Neural progenitor cell (in vitro differentiated cells): ENCODE data around the gene RAPH1. TPM values are rescaled to one million over a fixed set of nuclear protein-coding genes. Genes with fewer than 3 reads are reported as not detected.

Experiments used
- DNase-seq: peaks from one replicate; pipeline ENCODE4 v3.0.0-alpha.2; 2016; ENCODE audit warnings: low spot score
- H2AFZ ChIP-seq: fragments of 200-600 bp; sonication (generic); replicated peaks from 2 replicates; pipeline ENCODE4 v1.6.1; 2016; ENCODE audit warnings: antibody characterized with exemption
- H3F3A ChIP-seq: fragments of 200-600 bp; sonication (generic); 2 replicates; pipeline ENCODE4 v1.6.1; 2016; ENCODE audit warnings: antibody characterized with exemption, low read depth
- H3K27ac ChIP-seq: fragments of 200-600 bp; sonication (generic); 2 replicates; pipeline ENCODE4 v1.5.1; 2016; ENCODE audit warnings: mild to moderate bottlenecking
- H3K27me3 ChIP-seq: fragments of 200-600 bp; sonication (generic); 2 replicates; pipeline ENCODE4 v1.6.1; 2016; ENCODE audit warnings: mild to moderate bottlenecking, moderate library complexity
- H3K36me3 ChIP-seq: fragments of 200-600 bp; sonication (generic); 2 replicates; pipeline ENCODE4 v1.5.1; 2016
- H3K4me1 ChIP-seq: fragments of 200-600 bp; sonication (generic); 2 replicates; pipeline ENCODE4 v1.6.1; 2016; ENCODE audit warnings: mixed run types
- H3K4me2 ChIP-seq: fragments of 200-600 bp; sonication (generic); 2 replicates; pipeline ENCODE4 v1.6.1; 2016
- H3K4me3 ChIP-seq: fragments of 200-600 bp; sonication (generic); 2 replicates; pipeline ENCODE4 v1.5.1; 2016
- H3K79me2 ChIP-seq: fragments of 200-600 bp; sonication (generic); 2 replicates; pipeline ENCODE4 v1.6.1; 2016; ENCODE audit warnings: low read depth
- H3K9ac ChIP-seq: fragments of 200-600 bp; sonication (generic); 2 replicates; pipeline ENCODE4 v1.6.1; 2016
- H3K9me3 ChIP-seq: fragments of 200-600 bp; sonication (generic); 2 replicates; pipeline ENCODE4 v1.5.1; 2016; ENCODE audit warnings: low read depth
- H4K20me1 ChIP-seq: fragments of 200-600 bp; sonication (generic); 2 replicates; pipeline ENCODE4 v1.6.1; 2016; ENCODE audit warnings: low read depth
- H3K27ac Mint-ChIP-seq: 3 replicates; pipeline ENCODE4 v1.8.0; 2021; ENCODE audit warnings: mixed read lengths
- H3K27me3 Mint-ChIP-seq: 2 replicates; pipeline ENCODE4 v1.8.0; 2022; ENCODE audit warnings: low read depth, mild to moderate bottlenecking, inconsistent platforms, moderate library complexity, mixed read lengths; ENCODE audit not compliant: insufficient read depth
- H3K36me3 Mint-ChIP-seq: 3 replicates; pipeline ENCODE4 v1.8.0; 2021; ENCODE audit warnings: mixed read lengths
- H3K4me1 Mint-ChIP-seq: 3 replicates; pipeline ENCODE4 v1.8.0; 2021; ENCODE audit warnings: mixed read lengths
- H3K4me3 Mint-ChIP-seq: 3 replicates; pipeline ENCODE4 v1.8.0; 2021; ENCODE audit warnings: mild to moderate bottlenecking, moderate library complexity, mixed read lengths
- H3K9me3 Mint-ChIP-seq: 3 replicates; pipeline ENCODE4 v1.8.0; 2020; ENCODE audit warnings: mixed read lengths
- EZH2 ChIP-seq: fragments of 200-600 bp; sonication (generic); IDR thresholded peaks from 2 replicates; pipeline ENCODE4 v1.6.1; 2017; ENCODE audit warnings: antibody characterized with exemption, mild to moderate bottlenecking, moderate library complexity
- EZH2phosphoT487 ChIP-seq: fragments of 200-600 bp; sonication (generic); IDR thresholded peaks from 2 replicates; pipeline ENCODE4 v1.6.1; 2017; ENCODE audit warnings: antibody characterized with exemption
- total RNA-seq: library from RNA; depleted of rRNA; stranded (reverse); fragments of >200 nt; gene quantifications from 2 replicates; pipeline ENCODE4 v1.2.3, GENCODE V29; 2015; ENCODE audit warnings: low replicate concordance
- TF ChIP-seq, protein P1 (sequence below): fragments of 200-600 bp; sonication (generic); IDR thresholded peaks from 2 replicates; pipeline ENCODE4 v1.5.1; 2017; ENCODE audit warnings: antibody characterized with exemption, mild to moderate bottlenecking

The RAPH1 gene
- total RNA-seq, 1 donor from 2014 or later: 11.2 TPM

DNA sequence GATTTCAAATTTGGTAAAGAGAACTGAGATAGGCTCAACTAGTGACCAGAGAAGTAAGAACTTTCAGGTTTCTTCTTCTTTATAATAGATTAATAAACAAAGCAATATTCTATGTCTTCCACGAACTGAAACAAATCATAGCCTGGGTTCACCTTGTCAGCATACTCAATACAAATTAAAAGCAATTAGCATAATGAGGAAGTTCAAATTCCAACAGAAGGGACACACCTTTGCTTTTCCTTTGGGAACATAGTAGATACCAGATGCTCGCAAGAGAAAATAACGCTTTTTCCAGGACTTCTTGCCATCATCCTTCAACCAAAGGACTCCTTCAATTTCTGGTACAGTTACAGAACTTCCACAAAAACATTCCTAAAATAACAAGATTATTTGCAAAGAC is 79.9 kb downstream of the RAPH1 start:
- no peaks in the 10 kb centered on the region for H3K4me1 ChIP-seq
- H3F3A ChIP-seq: peaks cover 5% of the 10 kb centered on the region
- DNase-seq: no peak
- no peak overlapping the region for H3K4me2 ChIP-seq
- TF ChIP-seq, protein P1, sequence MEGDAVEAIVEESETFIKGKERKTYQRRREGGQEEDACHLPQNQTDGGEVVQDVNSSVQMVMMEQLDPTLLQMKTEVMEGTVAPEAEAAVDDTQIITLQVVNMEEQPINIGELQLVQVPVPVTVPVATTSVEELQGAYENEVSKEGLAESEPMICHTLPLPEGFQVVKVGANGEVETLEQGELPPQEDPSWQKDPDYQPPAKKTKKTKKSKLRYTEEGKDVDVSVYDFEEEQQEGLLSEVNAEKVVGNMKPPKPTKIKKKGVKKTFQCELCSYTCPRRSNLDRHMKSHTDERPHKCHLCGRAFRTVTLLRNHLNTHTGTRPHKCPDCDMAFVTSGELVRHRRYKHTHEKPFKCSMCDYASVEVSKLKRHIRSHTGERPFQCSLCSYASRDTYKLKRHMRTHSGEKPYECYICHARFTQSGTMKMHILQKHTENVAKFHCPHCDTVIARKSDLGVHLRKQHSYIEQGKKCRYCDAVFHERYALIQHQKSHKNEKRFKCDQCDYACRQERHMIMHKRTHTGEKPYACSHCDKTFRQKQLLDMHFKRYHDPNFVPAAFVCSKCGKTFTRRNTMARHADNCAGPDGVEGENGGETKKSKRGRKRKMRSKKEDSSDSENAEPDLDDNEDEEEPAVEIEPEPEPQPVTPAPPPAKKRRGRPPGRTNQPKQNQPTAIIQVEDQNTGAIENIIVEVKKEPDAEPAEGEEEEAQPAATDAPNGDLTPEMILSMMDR: no peak
- TF ChIP-seq EZH2phosphoT487: no peak
- TF ChIP-seq EZH2: no peak
- Mint-ChIP-seq H3K4me3 (no peak overlapping the region), H3K9me3 (no peaks in the 10 kb centered on the region), H3K27me3 (no peaks in the 10 kb centered on the region), H3K27ac (no peak overlapping the region), H3K4me1 (no peaks in the 10 kb centered on the region), H3K36me3 (peaks cover 22% of the 10 kb centered on the region)
- peaks cover 10% of the 10 kb centered on the region for H3K36me3 ChIP-seq
- peaks cover 4% of the 10 kb centered on the region for H4K20me1 ChIP-seq
- H3K4me3 ChIP-seq: no peak overlapping the region
- H3K27me3 ChIP-seq: no peaks in the 10 kb centered on the region
- no peak overlapping the region for H3K9ac ChIP-seq
- H2AFZ ChIP-seq: no peak overlapping the region
- no peaks in the 10 kb centered on the region for H3K9me3 ChIP-seq
- no peaks in the 10 kb centered on the region for H3K79me2 ChIP-seq
- H3K27ac ChIP-seq: no peak overlapping the region

DNA sequence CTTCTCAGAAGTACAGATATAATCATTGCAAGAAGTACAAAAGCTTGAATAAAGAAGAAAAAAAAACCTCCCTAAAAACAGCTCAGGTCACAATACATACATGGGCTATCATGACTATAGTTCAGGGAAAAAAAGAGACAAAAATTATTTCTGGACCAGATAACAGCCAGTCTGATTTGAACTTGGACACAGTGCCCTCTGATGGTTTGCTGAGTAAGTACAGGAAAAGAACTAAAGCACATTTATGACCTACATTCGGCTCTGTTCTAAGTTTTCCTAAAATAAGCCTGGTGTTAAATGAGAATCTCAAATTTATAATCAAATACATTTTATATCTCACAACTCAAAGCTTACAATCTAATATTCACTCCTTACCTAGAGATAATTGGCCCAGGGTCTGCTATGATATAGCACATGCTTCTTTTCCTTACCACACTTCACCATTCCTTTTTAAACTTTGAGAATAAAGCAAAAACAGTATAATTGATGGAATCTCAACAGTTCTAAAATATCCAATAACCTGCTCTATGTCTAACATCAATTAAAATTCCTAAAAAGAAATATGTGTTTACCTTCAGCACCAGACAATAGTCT is 81.1 kb downstream of the RAPH1 start:
- Histone ChIP-seq H3K4me3 (no peak overlapping the region), H3K9ac (no peak overlapping the region), H3K27me3 (no peaks in the 10 kb centered on the region), H3K9me3 (no peaks in the 10 kb centered on the region), H2AFZ (no peak overlapping the region), H3K4me2 (no peak overlapping the region), H3K27ac (no peak overlapping the region), H3F3A (peaks cover 5% of the 10 kb centered on the region), H3K36me3 (peaks cover 7% of the 10 kb centered on the region), H3K4me1 (no peaks in the 10 kb centered on the region), H3K79me2 (no peaks in the 10 kb centered on the region), H4K20me1 (peaks cover 4% of the 10 kb centered on the region)
- Mint-ChIP-seq H3K4me3 (no peak overlapping the region), H3K4me1 (no peaks in the 10 kb centered on the region), H3K27ac (no peak overlapping the region), H3K9me3 (no peaks in the 10 kb centered on the region), H3K36me3 (peaks cover 20% of the 10 kb centered on the region), H3K27me3 (no peaks in the 10 kb centered on the region)
- peak; percentile 30 for DNase-seq
- TF ChIP-seq EZH2phosphoT487: no peak
- TF ChIP-seq, protein P1: peak; percentile 82

DNA sequence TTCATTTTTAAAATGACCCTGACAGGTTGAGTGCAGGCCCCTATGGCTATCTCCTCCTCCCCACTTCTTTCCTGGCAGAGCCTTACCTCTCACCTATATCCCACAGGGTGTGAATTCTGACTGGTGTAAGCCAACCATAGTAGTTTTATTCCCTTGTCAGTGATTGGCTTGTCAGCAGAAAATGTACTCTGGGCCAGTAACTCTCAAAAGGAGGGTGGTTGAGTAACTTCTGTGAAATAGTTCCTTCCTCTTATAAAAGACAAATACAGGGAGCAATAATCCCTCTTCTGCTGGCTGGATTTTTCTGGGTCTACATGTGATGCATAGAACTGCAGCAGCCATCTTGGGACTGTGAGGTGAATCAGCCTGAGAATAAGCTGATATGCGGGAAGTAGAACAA is 83.4 kb downstream of the RAPH1 start:
- Mint-ChIP-seq H3K27me3 (no peaks in the 10 kb centered on the region), H3K4me3 (no peak overlapping the region), H3K36me3 (peaks cover 18% of the 10 kb centered on the region), H3K27ac (no peak overlapping the region), H3K9me3 (no peaks in the 10 kb centered on the region), H3K4me1 (no peaks in the 10 kb centered on the region)
- no peak overlapping the region for H3K27ac ChIP-seq
- no peak overlapping the region for H3K4me3 ChIP-seq
- H3K4me1 ChIP-seq: no peaks in the 10 kb centered on the region
- no peak overlapping the region for H2AFZ ChIP-seq
- H3K27me3 ChIP-seq: no peaks in the 10 kb centered on the region
- peaks cover 4% of the 10 kb centered on the region for H4K20me1 ChIP-seq
- no peaks in the 10 kb centered on the region for H3K79me2 ChIP-seq
- no peaks in the 10 kb centered on the region for H3K9me3 ChIP-seq
- TF ChIP-seq, protein P1: no peak
- TF ChIP-seq EZH2phosphoT487 (no peak), EZH2 (no peak)
- no peak overlapping the region for H3K9ac ChIP-seq
- peaks cover 5% of the 10 kb centered on the region for H3F3A ChIP-seq
- no peak for DNase-seq
- peaks cover 7% of the 10 kb centered on the region for H3K36me3 ChIP-seq
- no peak overlapping the region for H3K4me2 ChIP-seq
